ENCODE measurements around the gene OBI1.

The OBI1 gene

GRCh38 chr13:78601874-78602560 is 56.9 kb downstream of the OBI1 start:
- no peak for DNase-seq

DNA sequence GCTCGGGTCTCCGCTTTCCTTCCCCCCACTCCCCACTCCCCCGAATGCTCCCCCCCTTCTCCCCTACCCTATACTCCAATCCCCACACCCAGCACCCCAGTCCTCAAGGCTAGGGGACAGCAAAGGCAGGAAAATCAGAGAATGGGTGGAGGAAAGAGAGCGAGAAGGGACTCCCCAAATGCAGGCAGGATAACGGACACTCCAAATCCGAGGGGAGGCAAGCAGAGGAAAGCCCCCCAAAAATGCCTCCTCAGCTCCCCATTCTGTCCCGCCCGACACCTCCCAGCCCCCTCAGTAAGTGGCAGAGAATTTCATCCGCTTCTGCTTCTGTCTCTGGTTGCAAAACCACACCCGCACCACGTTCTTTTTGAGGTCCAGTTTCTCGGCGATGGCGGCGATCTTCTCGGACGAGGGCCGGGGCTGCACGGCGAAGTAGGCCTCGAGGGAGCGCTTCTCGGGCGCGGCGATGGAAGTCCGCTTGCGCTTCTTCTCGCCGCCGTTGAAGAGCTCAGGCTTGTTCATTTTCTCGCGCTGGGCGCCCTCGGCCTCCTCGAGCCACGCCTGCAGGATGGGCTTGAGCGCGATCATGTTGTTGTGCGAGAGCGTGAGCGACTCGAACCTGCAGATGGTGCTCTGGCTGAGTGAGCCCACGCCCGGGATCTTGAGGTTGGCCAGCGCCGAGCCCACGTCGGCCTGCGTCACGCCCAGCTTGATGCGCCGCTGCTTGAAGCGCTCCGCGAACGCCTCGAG is 57.7 kb downstream of the OBI1 start:
- no peak for DNase-seq

GRCh38 chr13:78600280-78600883 is 58.6 kb downstream of the OBI1 start:
- no peak for DNase-seq

DNA sequence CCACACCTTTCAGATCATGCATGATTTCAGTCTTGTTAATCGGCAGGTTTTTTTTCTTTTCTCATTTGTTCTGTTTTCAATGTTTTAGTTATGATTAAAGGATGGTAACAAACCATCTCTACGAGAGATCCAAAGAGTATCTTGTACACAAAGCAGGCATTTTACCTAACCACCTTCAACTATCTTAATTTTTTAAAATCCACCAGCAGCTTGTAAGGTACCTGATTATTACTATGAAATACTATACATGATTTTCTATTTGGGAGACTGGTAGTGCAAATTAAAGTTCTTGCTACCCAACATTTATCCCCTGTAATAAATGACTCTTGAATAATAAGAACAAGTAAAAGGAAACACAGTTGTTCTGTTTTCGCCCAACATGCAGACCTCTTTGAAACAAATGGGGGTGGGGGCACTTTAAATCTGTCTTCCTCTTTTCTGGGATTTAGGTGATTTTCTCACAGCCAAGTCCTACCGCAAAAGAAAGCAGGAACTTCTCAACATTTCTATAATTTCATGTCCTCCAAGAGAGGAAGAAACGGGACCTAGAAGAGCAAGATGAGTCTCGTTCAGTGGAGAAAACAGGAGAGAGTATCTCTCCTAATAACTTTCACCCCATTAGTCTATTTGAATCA is 59.2 kb downstream of the OBI1 start:
- no peak for DNase-seq

- DNase-seq = no peak
Observed at GRCh38 chr13:78598966-78599644, 59.9 kb downstream of the OBI1 start.

DNA sequence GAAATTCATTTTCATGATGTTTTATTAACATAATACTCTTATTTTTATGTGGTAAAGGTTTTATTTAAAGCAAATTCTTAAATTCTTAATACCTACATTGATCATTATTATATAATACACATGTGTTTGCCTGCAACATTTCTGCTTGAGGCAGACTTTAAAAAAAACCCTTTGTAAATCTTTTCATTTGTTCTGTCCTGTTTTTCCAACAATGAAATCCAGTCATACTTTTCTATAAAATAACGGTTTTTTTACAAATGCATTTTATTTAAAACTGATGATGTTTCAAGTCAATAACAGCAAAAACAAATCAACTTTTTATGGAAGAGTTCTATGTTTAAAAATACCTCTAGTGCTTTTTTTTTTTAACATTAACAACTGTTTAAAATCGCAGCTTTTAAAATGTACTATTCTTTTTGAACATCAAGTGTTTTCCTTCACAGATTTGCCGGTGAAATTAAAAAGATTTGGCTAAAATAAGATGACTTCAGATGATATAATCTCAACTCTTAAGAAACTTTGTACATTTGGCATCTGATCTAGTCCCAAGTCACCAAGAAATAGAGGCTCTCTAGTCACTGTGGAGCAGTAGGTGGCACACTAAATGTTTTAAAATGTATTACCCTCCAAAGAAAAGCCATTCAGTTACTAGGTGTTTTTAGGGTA is 60.7 kb downstream of the OBI1 start:
- no peak for DNase-seq

DNA sequence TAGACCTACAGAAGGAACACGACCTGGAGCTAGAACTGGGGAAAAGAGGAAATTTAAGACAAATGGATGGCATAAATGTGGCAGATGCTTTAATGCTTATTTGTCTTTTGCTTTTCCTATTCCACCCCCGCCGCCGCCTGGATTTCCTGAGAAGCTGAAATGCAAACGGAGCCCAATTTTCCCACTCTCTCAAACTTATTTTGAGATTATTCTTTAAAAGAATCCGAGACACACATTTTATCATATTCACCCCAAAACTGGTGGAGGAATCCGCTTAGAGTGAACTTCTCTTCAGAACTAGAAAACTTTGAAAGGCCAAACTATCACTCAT is 61.4 kb downstream of the OBI1 start:
- no peak for DNase-seq

DNA sequence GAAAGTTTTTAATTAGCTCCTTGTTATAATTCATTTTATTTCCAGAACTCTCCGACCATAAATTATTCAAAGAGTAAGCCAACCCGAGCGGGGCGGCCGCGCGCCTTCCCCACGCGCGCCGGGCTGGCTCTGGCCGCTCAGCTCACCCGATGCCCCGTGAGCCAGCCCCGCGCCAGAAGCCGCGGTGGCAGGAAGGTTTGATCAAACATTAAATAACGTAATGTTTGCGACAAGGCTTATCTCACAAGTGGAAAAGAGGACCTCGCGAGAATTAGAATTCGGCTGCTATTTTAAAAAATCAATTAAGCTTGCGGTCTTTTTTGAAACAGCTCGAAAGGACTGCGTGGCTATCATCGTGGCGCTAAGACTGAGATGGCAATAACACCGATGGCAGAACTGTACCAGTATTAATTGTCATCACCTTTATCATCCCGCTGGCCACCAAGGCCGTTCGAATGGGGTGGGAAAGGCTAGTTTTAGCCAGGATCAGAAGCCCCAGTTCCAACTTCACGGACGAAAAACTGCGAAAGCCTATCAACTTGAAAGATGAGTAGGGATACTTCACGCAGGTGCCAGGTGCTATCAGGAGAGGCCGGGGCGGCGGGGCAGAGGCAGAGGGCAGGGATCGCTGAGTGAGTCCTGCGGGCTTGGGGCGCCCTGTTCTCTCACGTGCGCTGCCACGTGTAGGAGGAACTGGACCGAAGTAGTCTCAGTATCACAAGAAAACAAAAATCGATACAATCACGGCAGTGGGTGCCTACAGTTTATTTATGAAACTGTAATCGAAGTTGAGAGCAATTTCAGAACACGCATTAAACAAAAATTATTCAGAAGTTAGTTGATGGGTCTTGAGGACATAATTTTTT is 62.0 kb downstream of the OBI1 start:
- no peak for DNase-seq

DNA sequence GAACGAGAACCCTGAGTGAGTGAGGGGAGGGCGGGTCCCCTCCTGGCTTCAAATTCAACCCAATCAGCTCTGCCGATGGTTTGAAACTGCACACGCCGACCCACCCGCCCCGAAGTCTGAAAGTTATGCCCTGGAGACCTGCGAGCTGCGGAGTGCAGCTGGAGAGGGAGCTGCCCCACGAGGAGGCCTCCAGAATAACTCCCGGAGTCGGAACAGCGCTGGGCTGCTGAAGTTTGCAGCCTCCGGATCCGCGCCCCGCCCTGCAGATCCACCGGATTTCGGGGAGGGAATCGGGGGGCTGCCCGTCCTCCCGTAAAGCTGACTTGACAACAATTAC is 62.6 kb downstream of the OBI1 start:
- DNase-seq = no peak

GRCh38 chr13:78595495-78596398 is 63.2 kb downstream of the OBI1 start:
- DNase-seq = no peak

DNA sequence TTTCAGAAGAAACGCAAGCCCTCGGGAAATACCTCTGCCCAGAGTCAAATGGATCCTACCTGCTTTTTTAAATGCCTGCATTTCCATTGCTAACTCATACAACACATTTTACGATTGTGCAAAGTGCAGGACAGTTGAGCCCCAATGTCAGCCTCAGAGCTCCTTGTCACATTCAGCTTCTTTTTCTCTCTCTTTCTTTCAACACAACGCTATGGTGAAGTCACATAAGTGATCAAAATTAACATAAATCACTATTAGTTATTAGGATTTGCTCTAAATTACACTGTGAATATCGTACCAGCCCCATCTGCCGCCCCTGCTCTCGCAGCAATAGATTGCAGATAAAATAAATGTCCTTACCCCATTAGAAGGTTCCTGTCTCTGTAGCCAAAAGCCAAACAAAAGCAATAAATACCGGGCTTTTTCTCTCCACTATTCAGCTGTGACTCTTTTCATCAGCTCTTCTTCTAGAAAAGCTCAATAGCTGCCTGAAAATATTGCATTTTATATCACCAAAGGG is 64.4 kb downstream of the OBI1 start:
- DNase-seq = no peak

DNA sequence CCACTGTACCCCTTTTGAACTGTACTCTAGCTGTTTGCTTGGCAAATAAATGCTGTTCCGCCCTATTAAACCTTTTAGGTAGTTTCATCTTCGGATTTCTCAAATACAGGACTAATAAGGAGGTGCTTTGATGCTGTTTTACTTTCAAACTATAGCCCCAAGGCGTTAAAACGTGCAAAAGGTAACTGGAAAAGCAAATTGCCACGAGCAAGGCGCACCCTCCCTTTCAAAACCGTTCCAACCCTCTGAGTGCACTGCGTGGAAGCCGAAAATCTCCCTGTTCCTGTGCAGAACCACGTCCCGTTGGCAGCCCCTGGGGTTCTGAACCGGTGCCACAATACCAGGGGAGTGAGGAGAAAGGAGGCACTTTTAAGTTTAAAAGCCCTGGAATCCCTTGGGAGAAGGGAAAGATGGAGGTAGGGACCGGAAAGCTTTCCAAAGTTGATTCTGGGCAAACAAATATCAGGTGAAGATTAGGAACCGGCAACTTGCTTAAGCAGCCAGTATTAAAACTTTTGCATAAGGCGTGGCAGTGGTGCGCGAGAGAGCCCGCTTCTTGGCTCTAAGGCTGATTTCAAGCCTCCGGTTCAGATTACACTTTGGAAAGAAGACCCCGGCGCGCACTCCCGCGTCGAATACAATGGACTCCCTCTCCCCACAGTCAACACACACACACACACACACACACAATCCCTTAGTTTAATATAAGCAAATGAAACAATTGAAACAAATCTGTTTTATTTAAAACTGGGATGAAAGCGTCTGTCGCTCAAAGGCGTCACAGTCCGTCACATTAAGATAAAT is 65.1 kb downstream of the OBI1 start:
- DNase-seq = no peak

- DNase-seq = no peak
Observed at GRCh38 chr13:78593129-78593528, 65.8 kb downstream of the OBI1 start.

DNA sequence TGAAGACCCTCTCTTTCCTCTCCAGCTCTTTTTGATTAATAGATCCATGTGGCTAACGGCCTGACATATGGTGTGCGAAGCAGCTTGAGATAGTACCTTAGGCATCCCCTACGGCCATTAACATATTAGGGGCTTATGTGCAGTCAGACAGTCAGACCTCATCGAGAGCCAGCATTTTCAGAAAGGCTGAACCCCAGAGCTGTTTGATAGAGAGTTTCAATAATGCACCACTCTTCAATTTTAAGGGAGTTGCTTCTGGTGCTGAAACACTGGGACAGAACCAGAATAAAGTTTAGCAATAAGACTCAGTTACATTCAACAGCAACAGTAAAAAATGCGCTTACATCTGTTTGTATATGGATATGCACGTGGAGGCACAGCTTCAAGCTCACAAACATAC is 66.4 kb downstream of the OBI1 start:
- DNase-seq = no peak

- DNase-seq = no peak
Observed at GRCh38 chr13:78589206-78589605, 69.7 kb downstream of the OBI1 start.

- no peak for DNase-seq
Observed at GRCh38 chr13:78587395-78587794, 71.6 kb downstream of the OBI1 start.

DNA sequence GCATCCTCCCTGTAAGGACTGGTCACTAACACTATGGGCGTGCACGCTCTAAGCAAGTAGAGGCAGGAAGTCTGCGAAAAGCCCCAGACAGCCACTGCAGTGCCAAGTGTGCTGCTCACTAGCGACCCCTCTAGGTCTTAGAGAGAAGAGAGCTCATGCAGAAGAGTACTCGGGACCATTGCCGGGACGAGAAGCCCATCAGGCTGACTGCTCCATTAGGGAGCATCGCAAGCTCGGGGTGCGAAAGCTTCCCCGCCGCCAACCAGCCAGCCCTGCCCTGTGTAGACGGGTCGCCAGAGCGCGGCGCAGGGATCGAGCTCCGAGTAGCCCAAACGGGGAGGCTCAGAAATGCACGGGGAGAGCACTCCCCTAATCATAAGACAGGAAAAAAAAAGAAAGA is 72.2 kb downstream of the OBI1 start:
- no peak for DNase-seq

DNA sequence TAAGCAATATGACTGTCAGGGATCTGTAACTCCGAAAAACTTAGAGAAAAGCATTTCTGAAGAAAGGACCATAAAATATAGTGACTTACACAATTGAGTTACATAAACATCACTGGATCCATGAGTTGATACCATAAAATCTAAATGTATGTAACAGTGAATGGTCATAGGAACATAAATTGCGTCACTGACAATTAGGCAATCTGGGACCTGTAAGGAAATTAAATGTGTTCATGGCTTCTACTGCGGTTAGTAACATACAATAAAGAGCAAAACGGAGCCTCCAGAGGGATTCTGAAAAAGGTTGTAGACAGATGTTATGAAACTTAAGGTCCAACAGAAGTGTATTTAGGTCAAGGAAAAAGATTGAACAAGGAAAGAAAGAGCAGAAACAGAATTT is 82.7 kb downstream of the OBI1 start:
- no peak for DNase-seq

GRCh38 chr13:78572459-78572858 is 86.5 kb downstream of the OBI1 start:
- no peak for DNase-seq

- no peak for DNase-seq
Observed at GRCh38 chr13:78569029-78569428, 89.9 kb downstream of the OBI1 start.
